Renal cortex interstitium (tissue), 11 donors: ENCODE data around the gene PDK1. TPM values are rescaled to one million over a fixed set of nuclear protein-coding genes. Genes with fewer than 3 reads are reported as not detected.

Experiments
- DNase-seq, 11 donors: peaks; one replicate each; pipeline ENCODE4 v3.0.0-alpha.2; 2013; ENCODE audit warnings: low read depth in 9 of 11, low spot score in 4 of 11; ENCODE audit errors: extremely low read depth in 1 of 11
- polyA plus RNA-seq, 3 donors: library from polyadenylated mRNA; unstranded; fragments of 120-200 nt; gene quantifications; one replicate each; pipeline ENCODE4 v1.2.1, GENCODE V29; 2013; ENCODE audit not compliant: insufficient read length in 3 of 3

The PDK1 gene
- polyA plus RNA-seq, 3 donors = 10.9 to 18.8 (median 11.6) TPM

- DNase-seq = no peak
These were observed 67.5 kb downstream of the PDK1 start for GRCh38 chr2:172623249-172623965.

- DNase-seq = no peak
These were observed 69.1 kb downstream of the PDK1 start for GRCh38 chr2:172624996-172625395.

GRCh38 chr2:172627181-172627580, 71.3 kb downstream of the PDK1 start:
- no peak for DNase-seq

GRCh38 chr2:172628085-172628484, 72.2 kb downstream of the PDK1 start:
- DNase-seq = no peak

GRCh38 chr2:172629586-172629985, 73.7 kb downstream of the PDK1 start:
- DNase-seq = no peak

GRCh38 chr2:172630181-172630580, 74.3 kb downstream of the PDK1 start:
- DNase-seq = no peak

- no peak for DNase-seq
These were observed 78.6 kb downstream of the PDK1 start for GRCh38 chr2:172634477-172634876.

GRCh38 chr2:172635548-172635947, 79.7 kb downstream of the PDK1 start:
- no peak for DNase-seq

GRCh38 chr2:172639256-172639655, 83.4 kb downstream of the PDK1 start:
- DNase-seq = no peak

- DNase-seq = no peak
These were observed 83.9 kb downstream of the PDK1 start for GRCh38 chr2:172639823-172640222.

- DNase-seq = no peak
These were observed 84.5 kb downstream of the PDK1 start for GRCh38 chr2:172640389-172640788.

GRCh38 chr2:172642301-172643020, 86.6 kb downstream of the PDK1 start:
- DNase-seq = no peak

- DNase-seq = no peak
These were observed 87.3 kb downstream of the PDK1 start for GRCh38 chr2:172643142-172643541.

- DNase-seq = no peak
These were observed 91.5 kb downstream of the PDK1 start for GRCh38 chr2:172647439-172647838.

GRCh38 chr2:172655091-172655837, 99.4 kb downstream of the PDK1 start:
- DNase-seq = no peak

GRCh38 chr2:172655838-172656573, 100.1 kb downstream of the PDK1 start:
- DNase-seq = no peak
